Kidney glomerular epithelial cell (primary cell): ENCODE measurements around the gene ITPR1.
A peak's percentile ranks its signal among the peaks of the same experiment; 100 is the strongest.

Experiments
- DNase-seq: peaks from one replicate; lab custom pipeline; 2025; lab: John Stamatoyannopoulos, UW

ITPR1 gene

GRCh38 chr3:4831580-4831950 is 338.4 kb downstream of the ITPR1 start:
- DNase-seq, result no peak

- DNase-seq, result no peak
Observed at GRCh38 chr3:4833471-4833870, 340.3 kb downstream of the ITPR1 start.

GRCh38 chr3:4834403-4834866 is 341.3 kb downstream of the ITPR1 start:
- peak; percentile 13 for DNase-seq

GRCh38 chr3:4835616-4836043 is 342.5 kb downstream of the ITPR1 start:
- DNase-seq, result peak; percentile 44

- no peak for DNase-seq
Observed at GRCh38 chr3:4836516-4836915, 343.4 kb downstream of the ITPR1 start.

GRCh38 chr3:4837374-4837930 is 344.3 kb downstream of the ITPR1 start:
- DNase-seq, result no peak

GRCh38 chr3:4838621-4839022 is 345.5 kb downstream of the ITPR1 start:
- DNase-seq, result no peak

- DNase-seq, result no peak
Observed at GRCh38 chr3:4839278-4839677, 346.1 kb downstream of the ITPR1 start.

GRCh38 chr3:4841225-4841624 is 348.1 kb downstream of the ITPR1 start:
- peak; percentile 5 for DNase-seq

GRCh38 chr3:4841776-4842440 is 348.8 kb downstream of the ITPR1 start:
- DNase-seq, result no peak

- DNase-seq, result no peak
Observed at GRCh38 chr3:4843619-4844018, 350.5 kb downstream of the ITPR1 start.

- DNase-seq, result no peak
Observed at GRCh38 chr3:4845882-4846281, 352.7 kb downstream of the ITPR1 start.

- DNase-seq, result no peak
Observed at GRCh38 chr3:4846543-4846942, 353.4 kb downstream of the ITPR1 start.

- DNase-seq, result no peak
Observed at GRCh38 chr3:4848176-4848825, 355.2 kb downstream of the ITPR1 start.

- no peak for DNase-seq
Observed at GRCh38 chr3:4849136-4849535, 356.0 kb downstream of the ITPR1 start.

- DNase-seq, result no peak
Observed at GRCh38 chr3:4849739-4850138, 356.6 kb downstream of the ITPR1 start.

GRCh38 chr3:4850211-4850927 is 357.2 kb downstream of the ITPR1 start:
- DNase-seq, result no peak

GRCh38 chr3:4850928-4851265 is 357.7 kb downstream of the ITPR1 start:
- no peak for DNase-seq

- DNase-seq, result peak; percentile 55
Observed at GRCh38 chr3:4852780-4853748, 359.9 kb downstream of the ITPR1 start.

GRCh38 chr3:4853749-4854140 is 360.6 kb downstream of the ITPR1 start:
- no peak for DNase-seq

- DNase-seq, result no peak
Observed at GRCh38 chr3:4855676-4856075, 362.5 kb downstream of the ITPR1 start.

GRCh38 chr3:4856136-4856535 is 363.0 kb downstream of the ITPR1 start:
- no peak for DNase-seq
